22Rv1 (cell line): ENCODE data around the gene MSRB3.

Source experiments
- ZFX ChIP-seq: fragments of 450-650 bp; IDR thresholded peaks from 2 replicates; pipeline ENCODE4 v1.6.1; 2017; ENCODE audit warnings: antibody characterized with exemption, borderline replicate concordance
- TF ChIP-seq, protein P1 (sequence below): fragments of 450-650 bp; IDR thresholded peaks from 2 replicates; pipeline ENCODE4 v1.5.1; 2017; ENCODE audit warnings: mild to moderate bottlenecking

DNA sequence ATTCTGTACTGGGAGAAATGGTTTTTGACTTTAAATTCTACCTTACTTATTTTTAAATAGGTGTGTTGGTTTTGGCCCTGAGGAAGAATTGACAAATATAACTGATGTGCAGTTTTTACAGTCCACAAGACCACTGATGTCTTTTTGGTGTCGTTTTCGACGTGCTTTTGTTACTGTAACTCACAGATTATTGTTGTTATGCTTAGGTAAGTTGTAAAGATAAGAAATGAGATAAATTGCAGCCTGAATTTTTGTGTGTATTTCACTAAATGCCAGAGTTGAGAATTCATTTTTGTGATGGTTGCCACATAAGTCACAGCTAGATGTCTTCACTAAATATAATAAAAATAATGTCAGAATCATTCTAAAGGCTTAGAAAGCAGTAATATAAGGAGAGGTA, 39.9 kb upstream of the MSRB3 start:
- TF ChIP-seq, protein P1, sequence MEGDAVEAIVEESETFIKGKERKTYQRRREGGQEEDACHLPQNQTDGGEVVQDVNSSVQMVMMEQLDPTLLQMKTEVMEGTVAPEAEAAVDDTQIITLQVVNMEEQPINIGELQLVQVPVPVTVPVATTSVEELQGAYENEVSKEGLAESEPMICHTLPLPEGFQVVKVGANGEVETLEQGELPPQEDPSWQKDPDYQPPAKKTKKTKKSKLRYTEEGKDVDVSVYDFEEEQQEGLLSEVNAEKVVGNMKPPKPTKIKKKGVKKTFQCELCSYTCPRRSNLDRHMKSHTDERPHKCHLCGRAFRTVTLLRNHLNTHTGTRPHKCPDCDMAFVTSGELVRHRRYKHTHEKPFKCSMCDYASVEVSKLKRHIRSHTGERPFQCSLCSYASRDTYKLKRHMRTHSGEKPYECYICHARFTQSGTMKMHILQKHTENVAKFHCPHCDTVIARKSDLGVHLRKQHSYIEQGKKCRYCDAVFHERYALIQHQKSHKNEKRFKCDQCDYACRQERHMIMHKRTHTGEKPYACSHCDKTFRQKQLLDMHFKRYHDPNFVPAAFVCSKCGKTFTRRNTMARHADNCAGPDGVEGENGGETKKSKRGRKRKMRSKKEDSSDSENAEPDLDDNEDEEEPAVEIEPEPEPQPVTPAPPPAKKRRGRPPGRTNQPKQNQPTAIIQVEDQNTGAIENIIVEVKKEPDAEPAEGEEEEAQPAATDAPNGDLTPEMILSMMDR, result no peak
- TF ChIP-seq ZFX, result no peak
